WTC11 (cell line): Measurements from ENCODE around the gene USP48. TPM values are rescaled to one million over a fixed set of nuclear protein-coding genes. Genes with fewer than 3 reads are reported as not detected.

Source experiments
- ATAC-seq: fragments of 200-7000 bp; cut with Tn5 transposase; 2 replicates; pipeline ENCODE4 v1.10.0; 2021; ENCODE audit warnings: mild to moderate bottlenecking, moderate library complexity
- CTCF ChIA-PET: fragments of 300-600 bp; sonication (Branson Sonifier 250); formaldehyde crosslinking; loops from one replicate; lab custom pipeline; 2021; ENCODE audit warnings: antibody characterized with exemption; lab: Charles Lee
- POLR2A ChIA-PET: fragments of 350-600 bp; sonication (Branson Sonifier 250); formaldehyde crosslinking; loops from one replicate; lab custom pipeline; 2021; ENCODE audit warnings: antibody characterized with exemption; lab: Charles Lee
- DNase-seq: peaks from one replicate; pipeline ENCODE4 v3.0.0; 2021; ENCODE audit warnings: low spot score
- H3K27ac Mint-ChIP-seq: 2 replicates; pipeline ENCODE4 v1.8.0; 2021; ENCODE audit warnings: mixed read lengths
- H3K27me3 Mint-ChIP-seq: 2 replicates; pipeline ENCODE4 v1.8.0; 2021; ENCODE audit warnings: low read depth, mild to moderate bottlenecking, moderate library complexity, mixed read lengths
- H3K36me3 Mint-ChIP-seq: 2 replicates; pipeline ENCODE4 v1.8.0; 2021; ENCODE audit warnings: mixed read lengths
- H3K4me1 Mint-ChIP-seq: 2 replicates; pipeline ENCODE4 v1.8.0; 2022; ENCODE audit warnings: mixed read lengths
- H3K4me3 Mint-ChIP-seq: 2 replicates; pipeline ENCODE4 v1.8.0; 2021; ENCODE audit warnings: mild to moderate bottlenecking, moderate library complexity, mixed read lengths
- H3K9me3 Mint-ChIP-seq: 2 replicates; pipeline ENCODE4 v1.8.0; 2021; ENCODE audit warnings: mixed read lengths
- ESRRA ChIP-seq: sonication (generic); formaldehyde crosslinking; IDR thresholded peaks from 2 replicates; pipeline ENCODE4 v1.8.1; 2022; ENCODE audit warnings: mild to moderate bottlenecking, missing genetic modification reagents, borderline replicate concordance
- IRF1 ChIP-seq: sonication (generic); formaldehyde crosslinking; IDR thresholded peaks from 2 replicates; pipeline ENCODE4 v1.8.0; 2023; ENCODE audit warnings: missing genetic modification reagents
- NFE2L1 ChIP-seq: sonication (generic); formaldehyde crosslinking; IDR thresholded peaks from 2 replicates; pipeline ENCODE4 v1.8.1; 2023; ENCODE audit warnings: missing genetic modification reagents
- NR1H2 ChIP-seq: sonication (generic); formaldehyde crosslinking; IDR thresholded peaks from 2 replicates; pipeline ENCODE4 v1.9.0; 2021; ENCODE audit warnings: mild to moderate bottlenecking, moderate library complexity, missing genetic modification reagents
- PREB ChIP-seq: sonication (generic); formaldehyde crosslinking; IDR thresholded peaks from 2 replicates; pipeline ENCODE4 v1.8.1; 2022; ENCODE audit warnings: mild to moderate bottlenecking, missing genetic modification reagents, moderate library complexity, borderline replicate concordance
- SMAD3 ChIP-seq: sonication (generic); formaldehyde crosslinking; IDR thresholded peaks from 2 replicates; pipeline ENCODE4 v1.8.0; 2022; ENCODE audit warnings: missing genetic modification reagents, mild to moderate bottlenecking, borderline replicate concordance
- SOX15 ChIP-seq: fragments of 250-450 bp; sonication (Bioruptor Pico); IDR thresholded peaks from 2 replicates; pipeline ENCODE4 v1.9.0; 2021; ENCODE audit warnings: mild to moderate bottlenecking
- TCF7 ChIP-seq: sonication (generic); formaldehyde crosslinking; IDR thresholded peaks from 2 replicates; pipeline ENCODE4 v1.8.0; 2022; ENCODE audit warnings: mild to moderate bottlenecking, low read depth, missing genetic modification reagents, moderate library complexity
- TEAD1 ChIP-seq: sonication (generic); formaldehyde crosslinking; IDR thresholded peaks from 2 replicates; pipeline ENCODE4 v1.8.0; 2022; ENCODE audit warnings: mild to moderate bottlenecking, missing genetic modification reagents
- ZBTB43 ChIP-seq: sonication (generic); formaldehyde crosslinking; IDR thresholded peaks from 2 replicates; pipeline ENCODE4 v1.8.1; 2023; ENCODE audit warnings: mild to moderate bottlenecking, missing genetic modification reagents
- ZNF219 ChIP-seq: sonication (generic); formaldehyde crosslinking; IDR thresholded peaks from 2 replicates; pipeline ENCODE4 v1.8.0; 2023; ENCODE audit warnings: missing genetic modification reagents, mild to moderate bottlenecking, borderline replicate concordance
- ZNF232 ChIP-seq: sonication (generic); formaldehyde crosslinking; IDR thresholded peaks from 2 replicates; pipeline ENCODE4 v1.8.0; 2022; ENCODE audit warnings: mild to moderate bottlenecking, missing genetic modification reagents
- ZNF532 ChIP-seq: fragments of 250-450 bp; sonication (Bioruptor Pico); IDR thresholded peaks from 2 replicates; pipeline ENCODE4 v1.9.0; 2021; ENCODE audit warnings: mild to moderate bottlenecking, borderline replicate concordance
- ZNF671 ChIP-seq: fragments of 250-450 bp; sonication (Bioruptor Pico); IDR thresholded peaks from 2 replicates; pipeline ENCODE4 v1.8.0; 2021; ENCODE audit warnings: mild to moderate bottlenecking
- total RNA-seq: library from RNA; stranded (reverse); gene quantifications from 3 replicates; pipeline ENCODE4 v1.2.3, GENCODE V29; 2021
- TF ChIP-seq, protein P1 (sequence below): sonication (generic); formaldehyde crosslinking; IDR thresholded peaks from 2 replicates; pipeline ENCODE4 v1.8.0; 2022; ENCODE audit warnings: missing genetic modification reagents
- TF ChIP-seq, protein P2 (sequence below): sonication (generic); formaldehyde crosslinking; IDR thresholded peaks from 2 replicates; pipeline ENCODE4 v1.8.1; 2023; ENCODE audit warnings: mild to moderate bottlenecking, missing genetic modification reagents, borderline replicate concordance
- TF ChIP-seq, protein P3 (sequence below): sonication (generic); formaldehyde crosslinking; IDR thresholded peaks from 2 replicates; pipeline ENCODE4 v1.8.1; 2022; ENCODE audit warnings: low read depth, missing genetic modification reagents, borderline replicate concordance

The USP48 gene
- total RNA-seq, 1 experiment from 2014 or later, result 86.9 TPM

DNA sequence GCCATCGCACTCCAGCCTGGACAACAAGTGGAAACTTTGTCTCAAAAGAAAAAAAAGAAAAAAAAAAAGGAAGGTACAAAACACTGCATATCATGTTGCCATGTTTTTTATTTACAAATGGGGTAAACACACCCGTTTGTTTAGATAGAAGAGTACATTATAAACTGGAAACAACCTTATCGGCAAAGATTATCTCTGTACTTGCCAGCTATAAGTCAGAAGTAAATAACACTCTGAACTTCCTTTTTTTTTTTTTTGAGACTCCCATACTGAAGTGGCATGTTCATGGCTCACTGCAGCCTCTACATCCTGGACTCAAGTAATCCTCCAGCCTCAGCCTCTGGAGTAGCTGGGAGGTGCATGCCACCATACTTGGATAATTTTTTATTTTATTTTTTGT lies 21.9 kb downstream of the USP48 start:
- ChIA-PET CTCF (no interaction called here), POLR2A (no interaction called here)
- TF ChIP-seq ZNF232 (no peak), NR1H2 (no peak), SOX15 (CRISPR knock-in tag) (no peak), ZNF219 (CRISPR knock-in tag) (no peak), SMAD3 (CRISPR knock-in tag) (no peak), ESRRA (CRISPR knock-in tag) (no peak), TEAD1 (CRISPR knock-in tag) (no peak), ZBTB43 (CRISPR knock-in tag) (no peak), IRF1 (CRISPR knock-in tag) (no peak), NFE2L1 (CRISPR knock-in tag) (no peak), ZNF532 (CRISPR knock-in tag) (no peak), TCF7 (no peak), PREB (no peak), ZNF671 (CRISPR knock-in tag) (no peak)
- TF ChIP-seq, protein P1, sequence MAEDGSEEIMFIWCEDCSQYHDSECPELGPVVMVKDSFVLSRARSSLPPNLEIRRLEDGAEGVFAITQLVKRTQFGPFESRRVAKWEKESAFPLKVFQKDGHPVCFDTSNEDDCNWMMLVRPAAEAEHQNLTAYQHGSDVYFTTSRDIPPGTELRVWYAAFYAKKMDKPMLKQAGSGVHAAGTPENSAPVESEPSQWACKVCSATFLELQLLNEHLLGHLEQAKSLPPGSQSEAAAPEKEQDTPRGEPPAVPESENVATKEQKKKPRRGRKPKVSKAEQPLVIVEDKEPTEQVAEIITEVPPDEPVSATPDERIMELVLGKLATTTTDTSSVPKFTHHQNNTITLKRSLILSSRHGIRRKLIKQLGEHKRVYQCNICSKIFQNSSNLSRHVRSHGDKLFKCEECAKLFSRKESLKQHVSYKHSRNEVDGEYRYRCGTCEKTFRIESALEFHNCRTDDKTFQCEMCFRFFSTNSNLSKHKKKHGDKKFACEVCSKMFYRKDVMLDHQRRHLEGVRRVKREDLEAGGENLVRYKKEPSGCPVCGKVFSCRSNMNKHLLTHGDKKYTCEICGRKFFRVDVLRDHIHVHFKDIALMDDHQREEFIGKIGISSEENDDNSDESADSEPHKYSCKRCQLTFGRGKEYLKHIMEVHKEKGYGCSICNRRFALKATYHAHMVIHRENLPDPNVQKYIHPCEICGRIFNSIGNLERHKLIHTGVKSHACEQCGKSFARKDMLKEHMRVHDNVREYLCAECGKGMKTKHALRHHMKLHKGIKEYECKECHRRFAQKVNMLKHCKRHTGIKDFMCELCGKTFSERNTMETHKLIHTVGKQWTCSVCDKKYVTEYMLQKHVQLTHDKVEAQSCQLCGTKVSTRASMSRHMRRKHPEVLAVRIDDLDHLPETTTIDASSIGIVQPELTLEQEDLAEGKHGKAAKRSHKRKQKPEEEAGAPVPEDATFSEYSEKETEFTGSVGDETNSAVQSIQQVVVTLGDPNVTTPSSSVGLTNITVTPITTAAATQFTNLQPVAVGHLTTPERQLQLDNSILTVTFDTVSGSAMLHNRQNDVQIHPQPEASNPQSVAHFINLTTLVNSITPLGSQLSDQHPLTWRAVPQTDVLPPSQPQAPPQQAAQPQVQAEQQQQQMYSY (CRISPR knock-in tag), result no peak
- TF ChIP-seq, protein P2, sequence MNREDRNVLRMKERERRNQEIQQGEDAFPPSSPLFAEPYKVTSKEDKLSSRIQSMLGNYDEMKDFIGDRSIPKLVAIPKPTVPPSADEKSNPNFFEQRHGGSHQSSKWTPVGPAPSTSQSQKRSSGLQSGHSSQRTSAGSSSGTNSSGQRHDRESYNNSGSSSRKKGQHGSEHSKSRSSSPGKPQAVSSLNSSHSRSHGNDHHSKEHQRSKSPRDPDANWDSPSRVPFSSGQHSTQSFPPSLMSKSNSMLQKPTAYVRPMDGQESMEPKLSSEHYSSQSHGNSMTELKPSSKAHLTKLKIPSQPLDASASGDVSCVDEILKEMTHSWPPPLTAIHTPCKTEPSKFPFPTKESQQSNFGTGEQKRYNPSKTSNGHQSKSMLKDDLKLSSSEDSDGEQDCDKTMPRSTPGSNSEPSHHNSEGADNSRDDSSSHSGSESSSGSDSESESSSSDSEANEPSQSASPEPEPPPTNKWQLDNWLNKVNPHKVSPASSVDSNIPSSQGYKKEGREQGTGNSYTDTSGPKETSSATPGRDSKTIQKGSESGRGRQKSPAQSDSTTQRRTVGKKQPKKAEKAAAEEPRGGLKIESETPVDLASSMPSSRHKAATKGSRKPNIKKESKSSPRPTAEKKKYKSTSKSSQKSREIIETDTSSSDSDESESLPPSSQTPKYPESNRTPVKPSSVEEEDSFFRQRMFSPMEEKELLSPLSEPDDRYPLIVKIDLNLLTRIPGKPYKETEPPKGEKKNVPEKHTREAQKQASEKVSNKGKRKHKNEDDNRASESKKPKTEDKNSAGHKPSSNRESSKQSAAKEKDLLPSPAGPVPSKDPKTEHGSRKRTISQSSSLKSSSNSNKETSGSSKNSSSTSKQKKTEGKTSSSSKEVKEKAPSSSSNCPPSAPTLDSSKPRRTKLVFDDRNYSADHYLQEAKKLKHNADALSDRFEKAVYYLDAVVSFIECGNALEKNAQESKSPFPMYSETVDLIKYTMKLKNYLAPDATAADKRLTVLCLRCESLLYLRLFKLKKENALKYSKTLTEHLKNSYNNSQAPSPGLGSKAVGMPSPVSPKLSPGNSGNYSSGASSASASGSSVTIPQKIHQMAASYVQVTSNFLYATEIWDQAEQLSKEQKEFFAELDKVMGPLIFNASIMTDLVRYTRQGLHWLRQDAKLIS, result no peak
- TF ChIP-seq, protein P3, sequence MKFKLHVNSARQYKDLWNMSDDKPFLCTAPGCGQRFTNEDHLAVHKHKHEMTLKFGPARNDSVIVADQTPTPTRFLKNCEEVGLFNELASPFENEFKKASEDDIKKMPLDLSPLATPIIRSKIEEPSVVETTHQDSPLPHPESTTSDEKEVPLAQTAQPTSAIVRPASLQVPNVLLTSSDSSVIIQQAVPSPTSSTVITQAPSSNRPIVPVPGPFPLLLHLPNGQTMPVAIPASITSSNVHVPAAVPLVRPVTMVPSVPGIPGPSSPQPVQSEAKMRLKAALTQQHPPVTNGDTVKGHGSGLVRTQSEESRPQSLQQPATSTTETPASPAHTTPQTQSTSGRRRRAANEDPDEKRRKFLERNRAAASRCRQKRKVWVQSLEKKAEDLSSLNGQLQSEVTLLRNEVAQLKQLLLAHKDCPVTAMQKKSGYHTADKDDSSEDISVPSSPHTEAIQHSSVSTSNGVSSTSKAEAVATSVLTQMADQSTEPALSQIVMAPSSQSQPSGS (CRISPR knock-in tag), result no peak
- TF ChIP-seq, all 79 proteins: peak for 0
- H3K4me3 Mint-ChIP-seq, result no peak overlapping the region
- H3K27ac Mint-ChIP-seq, result no peak overlapping the region
- peaks cover 5% of the 10 kb centered on the region for H3K36me3 Mint-ChIP-seq
- H3K9me3 Mint-ChIP-seq, result no peaks in the 10 kb centered on the region
- no peaks in the 10 kb centered on the region for H3K27me3 Mint-ChIP-seq
- H3K4me1 Mint-ChIP-seq, result peaks cover 33% of the 10 kb centered on the region
- DNase-seq, result no peak
- no peak for ATAC-seq
